ENCODE data around the gene KCNK4. TPM values are rescaled to one million over a fixed set of nuclear protein-coding genes. Genes with fewer than 3 reads are reported as not detected.
A peak's percentile ranks its signal among the peaks of the same experiment; 100 is the strongest.

KCNK4 gene
- total and polyA plus RNA-seq, 4 donors = not detected

DNA sequence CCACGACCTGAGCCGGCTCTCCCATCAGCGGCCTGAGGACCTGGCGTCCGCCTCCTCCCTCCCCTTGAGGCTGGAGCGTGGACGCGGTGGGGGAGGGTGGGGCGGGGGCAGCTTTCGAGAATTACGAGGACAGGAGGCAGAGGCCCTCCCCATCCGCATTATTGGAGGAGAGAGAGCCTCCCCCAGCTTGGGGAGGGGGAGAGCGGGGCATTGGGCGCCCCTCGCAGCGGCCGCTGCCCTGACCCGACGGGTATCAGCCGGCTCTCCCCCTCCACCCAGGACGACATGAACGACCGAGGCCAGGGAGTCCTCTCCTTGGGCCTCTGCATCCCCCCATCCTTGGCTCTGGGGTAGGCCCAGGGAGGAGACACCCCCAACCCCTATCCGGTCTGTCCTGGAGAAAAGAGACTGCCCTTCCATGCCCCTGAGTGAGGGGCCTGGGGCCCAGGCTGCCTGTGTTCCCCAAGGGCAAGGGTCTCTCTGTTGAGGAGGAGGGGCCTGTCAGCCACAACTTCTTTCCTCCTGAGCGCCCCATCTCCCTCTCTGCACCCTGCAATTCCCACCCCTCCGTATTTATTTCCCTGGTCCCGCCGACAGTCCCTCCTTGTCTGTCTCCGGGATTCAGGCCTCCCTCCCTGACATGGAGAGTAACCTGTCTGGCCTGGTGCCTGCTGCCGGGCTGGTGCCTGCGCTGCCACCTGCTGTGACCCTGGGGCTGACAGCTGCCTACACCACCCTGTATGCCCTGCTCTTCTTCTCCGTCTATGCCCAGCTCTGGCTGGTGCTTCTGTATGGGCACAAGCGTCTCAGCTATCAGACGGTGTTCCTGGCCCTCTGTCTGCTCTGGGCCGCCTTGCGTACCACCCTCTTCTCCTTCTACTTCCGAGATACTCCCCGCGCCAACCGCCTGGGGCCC is 5.0 kb upstream of the KCNK4 start:
- H3K36me3 ChIP-seq (ENCODE audit: control insufficient read depth in 4 of 4, insufficient read depth in 3 of 4, low read depth in 1 of 4, low read length in 3 of 4) = peaks cover 0 to 4% (median 0%) of the 10 kb centered on the region in 4 donors
- no peak for DNase-seq (ENCODE audit: low spot score)
- H3K27ac ChIP-seq (ENCODE audit: low read depth in 1 of 2, low read length in 2 of 2) = peak overlapping the region in 1 of 2 donors; percentile 99
- peaks cover 2 to 35% (median 23%) of the 10 kb centered on the region in 4 donors for H3K4me1 ChIP-seq (ENCODE audit: control insufficient read depth in 4 of 4, insufficient read depth in 4 of 4, low read length in 3 of 4)
- WGBS = 24% methylated on average over 40 of the region's 40 CpGs
- peaks cover 0 to 4% (median 0%) of the 10 kb centered on the region in 4 donors for H3K27me3 ChIP-seq (ENCODE audit: control insufficient read depth in 4 of 4, insufficient read depth in 4 of 4, low read length in 3 of 4)
- no peaks in the 10 kb centered on the region for H3K9me3 ChIP-seq (ENCODE audit: control insufficient read depth in 4 of 4, low read length in 3 of 4)
- H3K9ac ChIP-seq (ENCODE audit: low read depth in 1 of 2, low read length in 2 of 2) = peak overlapping the region in 1 of 2 donors; percentile 61
- peak overlapping the region; percentile 45 to 87 (median 69) for H3K4me3 ChIP-seq (ENCODE audit: low read depth in 1 of 3, low read length in 3 of 3)
- TF ChIP-seq RXRA (IDR thresholded peaks at IDR 0.05) (peak; percentile 12 to 28), CTCF (IDR thresholded peaks at IDR 0.05; ENCODE audit: low read depth, low read length, missing input control) (no peak)
- TF ChIP-seq, protein P1, sequence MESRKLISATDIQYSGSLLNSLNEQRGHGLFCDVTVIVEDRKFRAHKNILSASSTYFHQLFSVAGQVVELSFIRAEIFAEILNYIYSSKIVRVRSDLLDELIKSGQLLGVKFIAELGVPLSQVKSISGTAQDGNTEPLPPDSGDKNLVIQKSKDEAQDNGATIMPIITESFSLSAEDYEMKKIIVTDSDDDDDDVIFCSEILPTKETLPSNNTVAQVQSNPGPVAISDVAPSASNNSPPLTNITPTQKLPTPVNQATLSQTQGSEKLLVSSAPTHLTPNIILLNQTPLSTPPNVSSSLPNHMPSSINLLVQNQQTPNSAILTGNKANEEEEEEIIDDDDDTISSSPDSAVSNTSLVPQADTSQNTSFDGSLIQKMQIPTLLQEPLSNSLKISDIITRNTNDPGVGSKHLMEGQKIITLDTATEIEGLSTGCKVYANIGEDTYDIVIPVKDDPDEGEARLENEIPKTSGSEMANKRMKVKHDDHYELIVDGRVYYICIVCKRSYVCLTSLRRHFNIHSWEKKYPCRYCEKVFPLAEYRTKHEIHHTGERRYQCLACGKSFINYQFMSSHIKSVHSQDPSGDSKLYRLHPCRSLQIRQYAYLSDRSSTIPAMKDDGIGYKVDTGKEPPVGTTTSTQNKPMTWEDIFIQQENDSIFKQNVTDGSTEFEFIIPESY (IDR thresholded peaks at IDR 0.05) = no peak

DNA sequence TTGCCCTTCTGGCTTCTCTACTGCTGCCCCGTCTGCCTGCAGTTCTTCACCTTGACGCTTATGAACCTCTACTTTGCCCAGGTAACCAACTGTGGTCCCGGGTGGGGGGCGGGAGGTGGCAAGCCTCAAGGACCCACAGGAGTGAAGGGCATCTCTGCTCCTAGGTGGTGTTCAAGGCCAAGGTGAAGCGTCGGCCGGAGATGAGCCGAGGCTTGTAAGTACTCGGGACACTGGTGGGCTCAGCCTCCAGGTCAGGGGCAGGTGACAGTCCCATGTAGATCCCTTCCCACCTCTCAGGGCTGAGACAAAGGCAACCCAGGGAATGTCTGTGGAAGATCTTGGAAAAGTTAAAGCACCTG is 4.3 kb upstream of the KCNK4 start:
- WGBS = 94% methylated on average over 9 of the region's 9 CpGs
- peaks cover 0 to 4% (median 0%) of the 10 kb centered on the region in 4 donors for H3K36me3 ChIP-seq (ENCODE audit: control insufficient read depth in 4 of 4, insufficient read depth in 3 of 4, low read depth in 1 of 4, low read length in 3 of 4)
- peaks cover 8 to 41% (median 23%) of the 10 kb centered on the region in 4 donors for H3K4me1 ChIP-seq (ENCODE audit: control insufficient read depth in 4 of 4, insufficient read depth in 4 of 4, low read length in 3 of 4)
- peaks cover 0 to 4% (median 0%) of the 10 kb centered on the region in 4 donors for H3K27me3 ChIP-seq (ENCODE audit: control insufficient read depth in 4 of 4, insufficient read depth in 4 of 4, low read length in 3 of 4)
- no peak overlapping the region for H3K9ac ChIP-seq (ENCODE audit: low read depth in 1 of 2, low read length in 2 of 2)
- no peaks in the 10 kb centered on the region for H3K9me3 ChIP-seq (ENCODE audit: control insufficient read depth in 4 of 4, low read length in 3 of 4)
- TF ChIP-seq YY1 (IDR thresholded peaks at IDR 0.05) (no peak), FOXA2 (IDR thresholded peaks at IDR 0.05) (no peak), SP1 (IDR thresholded peaks at IDR 0.05) (no peak), GABPA (IDR thresholded peaks at IDR 0.05 in 1 of 2, conservative IDR thresholded peaks at IDR 0.05 in 1 of 2) (no peak), EGR1 (IDR thresholded peaks at IDR 0.05; ENCODE audit: low read depth in 2 of 2) (no peak), RXRA (IDR thresholded peaks at IDR 0.05) (no peak), FOXA1 (IDR thresholded peaks at IDR 0.05) (no peak), JUND (IDR thresholded peaks at IDR 0.05) (no peak), HNF4G (IDR thresholded peaks at IDR 0.05) (no peak), CTCF (IDR thresholded peaks at IDR 0.05; ENCODE audit: low read depth, low read length, missing input control) (no peak), MAX (IDR thresholded peaks at IDR 0.05) (no peak), RAD21 (IDR thresholded peaks at IDR 0.05) (no peak)
- TF ChIP-seq, protein P1 (IDR thresholded peaks at IDR 0.05) = no peak
- TF ChIP-seq, protein P2, sequence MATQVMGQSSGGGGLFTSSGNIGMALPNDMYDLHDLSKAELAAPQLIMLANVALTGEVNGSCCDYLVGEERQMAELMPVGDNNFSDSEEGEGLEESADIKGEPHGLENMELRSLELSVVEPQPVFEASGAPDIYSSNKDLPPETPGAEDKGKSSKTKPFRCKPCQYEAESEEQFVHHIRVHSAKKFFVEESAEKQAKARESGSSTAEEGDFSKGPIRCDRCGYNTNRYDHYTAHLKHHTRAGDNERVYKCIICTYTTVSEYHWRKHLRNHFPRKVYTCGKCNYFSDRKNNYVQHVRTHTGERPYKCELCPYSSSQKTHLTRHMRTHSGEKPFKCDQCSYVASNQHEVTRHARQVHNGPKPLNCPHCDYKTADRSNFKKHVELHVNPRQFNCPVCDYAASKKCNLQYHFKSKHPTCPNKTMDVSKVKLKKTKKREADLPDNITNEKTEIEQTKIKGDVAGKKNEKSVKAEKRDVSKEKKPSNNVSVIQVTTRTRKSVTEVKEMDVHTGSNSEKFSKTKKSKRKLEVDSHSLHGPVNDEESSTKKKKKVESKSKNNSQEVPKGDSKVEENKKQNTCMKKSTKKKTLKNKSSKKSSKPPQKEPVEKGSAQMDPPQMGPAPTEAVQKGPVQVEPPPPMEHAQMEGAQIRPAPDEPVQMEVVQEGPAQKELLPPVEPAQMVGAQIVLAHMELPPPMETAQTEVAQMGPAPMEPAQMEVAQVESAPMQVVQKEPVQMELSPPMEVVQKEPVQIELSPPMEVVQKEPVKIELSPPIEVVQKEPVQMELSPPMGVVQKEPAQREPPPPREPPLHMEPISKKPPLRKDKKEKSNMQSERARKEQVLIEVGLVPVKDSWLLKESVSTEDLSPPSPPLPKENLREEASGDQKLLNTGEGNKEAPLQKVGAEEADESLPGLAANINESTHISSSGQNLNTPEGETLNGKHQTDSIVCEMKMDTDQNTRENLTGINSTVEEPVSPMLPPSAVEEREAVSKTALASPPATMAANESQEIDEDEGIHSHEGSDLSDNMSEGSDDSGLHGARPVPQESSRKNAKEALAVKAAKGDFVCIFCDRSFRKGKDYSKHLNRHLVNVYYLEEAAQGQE (IDR thresholded peaks at IDR 0.05) = no peak
- no peak overlapping the region for H3K27ac ChIP-seq (ENCODE audit: low read depth in 1 of 2, low read length in 2 of 2)
- DNase-seq (ENCODE audit: low spot score) = no peak
- H3K4me3 ChIP-seq (ENCODE audit: low read depth in 1 of 3, low read length in 3 of 3) = no peak overlapping the region

All from liver (tissue), 9 donors.